Peyer's patch (tissue), 4 donors: ENCODE data around the gene SLC6A6. TPM values are rescaled to one million over a fixed set of nuclear protein-coding genes. Genes with fewer than 3 reads are reported as not detected.

ENCODE experiments used
- DNase-seq, 3 donors: peaks; one replicate each; pipeline ENCODE4 v3.0.0-alpha.2; 2017 to 2019
- H3K27ac ChIP-seq, 4 donors: fragments of 200-600 bp; sonication (generic); one replicate each; pipeline ENCODE4 v1.5.1; 2016 to 2019
- H3K27me3 ChIP-seq, 2 donors: fragments of 200-600 bp; sonication (generic); one replicate each; pipeline ENCODE4 v1.5.1; 2019
- H3K36me3 ChIP-seq, 3 donors: fragments of 200-600 bp; sonication (generic); one replicate each; pipeline ENCODE4 v1.5.1; 2016 to 2019
- H3K4me1 ChIP-seq, 4 donors: fragments of 200-600 bp; sonication (generic); one replicate each; pipeline ENCODE4 v1.5.1; 2016 to 2019
- H3K4me3 ChIP-seq, 4 donors: fragments of 200-600 bp; sonication (generic); 1 replicate in 3 of 4; 2 replicates in 1 of 4; pipeline ENCODE4 v1.5.1; 2016 to 2019; ENCODE audit warnings: mild to moderate bottlenecking in 1 of 4
- H3K9me3 ChIP-seq, 4 donors: fragments of 200-600 bp; sonication (generic); one replicate each; pipeline ENCODE4 v1.5.1; 2016 to 2019; ENCODE audit warnings: mild to moderate bottlenecking in 1 of 4
- POLR2A ChIP-seq, 2 donors: fragments of 450-650 bp; IDR thresholded peaks; one replicate each; pipeline ENCODE4 v1.5.1; 2017; ENCODE audit warnings: antibody characterized with exemption in 2 of 2, mild to moderate bottlenecking in 2 of 2, moderate library complexity in 2 of 2
- total RNA-seq, 4 donors: library from RNA; depleted of rRNA; stranded (reverse); fragments of >200 nt; gene quantifications; one replicate each; pipeline ENCODE4 v1.1.0, GENCODE V29; 2016
- TF ChIP-seq, protein P1 (sequence below), 6 experiments: fragments of 450-650 bp in 4 of 6; fragments of 200-600 bp in 2 of 6; sonication (generic) in 1 of 6; IDR thresholded peaks; one replicate each; pipeline ENCODE4 v1.5.1; 2017 to 2019; ENCODE audit warnings: antibody characterized with exemption in 6 of 6, mild to moderate bottlenecking in 3 of 6, moderate library complexity in 1 of 6

Gene SLC6A6
- total RNA-seq, 4 donors from 2014 or later, result 61.1 to 190 (median 150) TPM

- H3K36me3 ChIP-seq, result no peaks in the 10 kb centered on the region
- H3K4me3 ChIP-seq, result peak overlapping the region; percentile 91 to 97 (median 96)
- no peak for DNase-seq
- H3K9me3 ChIP-seq, result no peaks in the 10 kb centered on the region
- H3K27me3 ChIP-seq, result no peaks in the 10 kb centered on the region
- no peak for TF ChIP-seq POLR2A (IDR thresholded peaks at IDR 0.05)
- TF ChIP-seq, protein P1, sequence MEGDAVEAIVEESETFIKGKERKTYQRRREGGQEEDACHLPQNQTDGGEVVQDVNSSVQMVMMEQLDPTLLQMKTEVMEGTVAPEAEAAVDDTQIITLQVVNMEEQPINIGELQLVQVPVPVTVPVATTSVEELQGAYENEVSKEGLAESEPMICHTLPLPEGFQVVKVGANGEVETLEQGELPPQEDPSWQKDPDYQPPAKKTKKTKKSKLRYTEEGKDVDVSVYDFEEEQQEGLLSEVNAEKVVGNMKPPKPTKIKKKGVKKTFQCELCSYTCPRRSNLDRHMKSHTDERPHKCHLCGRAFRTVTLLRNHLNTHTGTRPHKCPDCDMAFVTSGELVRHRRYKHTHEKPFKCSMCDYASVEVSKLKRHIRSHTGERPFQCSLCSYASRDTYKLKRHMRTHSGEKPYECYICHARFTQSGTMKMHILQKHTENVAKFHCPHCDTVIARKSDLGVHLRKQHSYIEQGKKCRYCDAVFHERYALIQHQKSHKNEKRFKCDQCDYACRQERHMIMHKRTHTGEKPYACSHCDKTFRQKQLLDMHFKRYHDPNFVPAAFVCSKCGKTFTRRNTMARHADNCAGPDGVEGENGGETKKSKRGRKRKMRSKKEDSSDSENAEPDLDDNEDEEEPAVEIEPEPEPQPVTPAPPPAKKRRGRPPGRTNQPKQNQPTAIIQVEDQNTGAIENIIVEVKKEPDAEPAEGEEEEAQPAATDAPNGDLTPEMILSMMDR (IDR thresholded peaks at IDR 0.05), result no peak
- peaks cover 0 to 52% (median 26%) of the 10 kb centered on the region in 4 donors for H3K4me1 ChIP-seq
- peak overlapping the region; percentile 96 to 99 (median 97) for H3K27ac ChIP-seq
These were observed 608 bp upstream of the SLC6A6 start for GRCh38 chr3:14401692-14402303.

GRCh38 chr3:14403619-14404155 is 1.3 kb downstream of the SLC6A6 start:
- H3K27me3 ChIP-seq, result no peaks in the 10 kb centered on the region
- peak in 2 of 3 donors; percentile 61 to 67 for DNase-seq
- peak overlapping the region; percentile 91 to 97 (median 96) for H3K4me3 ChIP-seq
- peak overlapping the region; percentile 96 to 99 (median 97) for H3K27ac ChIP-seq
- peaks cover 0 to 6% (median 0%) of the 10 kb centered on the region in 3 donors for H3K36me3 ChIP-seq
- H3K9me3 ChIP-seq, result no peaks in the 10 kb centered on the region
- TF ChIP-seq, protein P1 (IDR thresholded peaks at IDR 0.05), result no peak
- peak; percentile 21 to 40 for TF ChIP-seq POLR2A (IDR thresholded peaks at IDR 0.05)
- H3K4me1 ChIP-seq, result peaks cover 0 to 40% (median 23%) of the 10 kb centered on the region in 4 donors

GRCh38 chr3:14404186-14404585 is 1.8 kb downstream of the SLC6A6 start:
- Histone ChIP-seq H3K27ac (peak overlapping the region; percentile 96 to 99 (median 97)), H3K9me3 (no peaks in the 10 kb centered on the region), H3K36me3 (peaks cover 0 to 6% (median 0%) of the 10 kb centered on the region in 3 donors), H3K4me3 (peak overlapping the region; percentile 91 to 97 (median 96)), H3K4me1 (peaks cover 0 to 40% (median 23%) of the 10 kb centered on the region in 4 donors), H3K27me3 (no peaks in the 10 kb centered on the region)
- TF ChIP-seq POLR2A (IDR thresholded peaks at IDR 0.05), result no peak
- TF ChIP-seq, protein P1 (IDR thresholded peaks at IDR 0.05), result no peak
- no peak for DNase-seq

DNA sequence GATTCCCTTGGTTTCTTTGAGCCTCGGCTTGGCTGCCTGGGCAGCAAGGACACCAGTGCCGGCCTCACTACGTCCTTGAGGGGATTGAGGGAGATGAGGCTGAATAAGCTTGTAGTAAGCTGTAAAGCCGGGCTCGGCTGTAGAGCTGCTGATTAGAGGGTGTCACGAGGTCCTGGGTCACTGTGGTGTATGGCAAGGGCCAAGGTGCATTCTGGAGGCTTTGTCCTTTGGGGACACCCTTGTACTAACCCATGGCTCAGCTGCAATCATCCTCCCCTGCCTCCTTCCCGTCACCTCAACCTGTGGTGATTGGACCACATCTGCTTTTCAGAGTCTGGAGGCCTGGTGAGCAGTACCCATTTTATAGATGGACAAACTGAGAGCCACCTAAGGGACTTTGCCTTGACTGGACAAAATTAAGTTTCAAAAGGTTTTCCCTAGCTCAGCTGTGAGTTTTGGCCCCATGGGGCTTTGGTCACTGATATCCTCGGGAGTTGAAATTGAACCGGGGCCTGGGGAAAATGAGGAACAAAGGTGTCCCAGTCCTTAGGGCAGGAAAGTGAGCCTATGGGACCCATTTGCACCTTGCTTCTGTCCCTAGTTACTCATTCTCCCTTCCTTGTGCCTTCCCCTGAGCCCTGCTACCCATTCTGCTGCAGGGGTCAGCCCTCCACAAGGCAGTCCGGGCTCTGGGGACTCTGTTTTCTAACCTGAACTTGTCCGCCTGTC is 2.4 kb downstream of the SLC6A6 start:
- DNase-seq, result peak in 2 of 3 donors; percentile 74 to 85
- Histone ChIP-seq H3K9me3 (no peaks in the 10 kb centered on the region), H3K27me3 (no peaks in the 10 kb centered on the region), H3K4me3 (peak overlapping the region; percentile 10 to 97 (median 94)), H3K36me3 (peaks cover 0 to 6% (median 0%) of the 10 kb centered on the region in 3 donors), H3K27ac (peak overlapping the region; percentile 96 to 99 (median 97)), H3K4me1 (peaks cover 0 to 40% (median 23%) of the 10 kb centered on the region in 4 donors)
- TF ChIP-seq, protein P1 (IDR thresholded peaks at IDR 0.05), result no peak
- TF ChIP-seq POLR2A (IDR thresholded peaks at IDR 0.05), result peak; percentile 47 to 60

DNA sequence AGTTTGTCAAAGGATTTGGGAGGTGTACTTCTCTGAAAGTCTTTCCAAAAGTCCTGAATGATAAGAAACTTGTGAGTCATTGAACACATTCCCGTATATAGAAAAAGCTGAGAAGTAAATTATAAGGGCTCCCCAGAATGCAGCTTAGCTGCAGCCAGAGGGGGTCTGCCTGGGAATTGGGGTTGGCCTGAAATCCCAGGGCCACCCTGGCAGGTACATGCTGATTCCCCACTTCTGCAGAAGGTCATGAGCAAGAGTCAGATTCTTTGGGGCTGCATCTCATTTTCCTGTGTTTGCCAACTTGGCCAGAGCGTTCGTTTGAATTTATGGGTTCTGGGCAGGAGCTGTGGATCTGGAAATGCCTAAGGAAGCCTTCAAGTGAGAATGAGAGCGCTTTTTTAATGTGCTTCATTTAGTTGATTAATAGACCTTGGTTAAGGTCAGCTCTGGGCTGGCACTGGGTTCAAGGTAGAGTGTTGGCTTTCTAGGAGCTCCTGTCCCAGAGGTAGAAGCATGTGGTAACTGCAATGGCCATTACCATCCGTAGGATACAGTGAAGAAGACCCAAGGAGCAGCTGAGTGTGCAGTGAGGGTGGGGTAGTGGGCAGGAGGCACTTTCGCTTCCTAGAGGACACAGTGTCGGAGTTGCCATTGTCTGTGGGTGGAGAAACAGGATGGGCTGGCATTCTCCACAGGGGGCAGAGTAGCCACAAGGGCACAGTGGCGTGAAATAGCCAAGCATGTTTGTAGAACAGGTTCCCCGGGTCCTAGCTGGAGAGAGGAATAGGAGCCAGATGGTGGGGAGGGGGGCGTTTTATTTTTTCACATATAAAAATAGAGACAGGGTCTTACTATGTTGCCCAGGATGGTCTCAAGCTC is 3.2 kb downstream of the SLC6A6 start:
- H3K36me3 ChIP-seq, result peaks cover 0 to 6% (median 0%) of the 10 kb centered on the region in 3 donors
- H3K9me3 ChIP-seq, result no peaks in the 10 kb centered on the region
- TF ChIP-seq POLR2A (IDR thresholded peaks at IDR 0.05), result no peak
- TF ChIP-seq, protein P1 (IDR thresholded peaks at IDR 0.05), result peak in 1 of 6 experiments; percentile 10
- DNase-seq, result no peak
- H3K27ac ChIP-seq, result peak overlapping the region in 3 of 4 donors; percentile 21 to 98 (median 96)
- no peaks in the 10 kb centered on the region for H3K27me3 ChIP-seq
- peak overlapping the region in 2 of 4 donors; percentile 91 to 97 for H3K4me3 ChIP-seq
- H3K4me1 ChIP-seq, result peaks cover 0 to 40% (median 23%) of the 10 kb centered on the region in 4 donors
